Smooth muscle cell (in vitro differentiated cells): ENCODE measurements around the gene DNALI1. TPM values are rescaled to one million over a fixed set of nuclear protein-coding genes. Genes with fewer than 3 reads are reported as not detected.

Source experiments
- DNase-seq: peaks from one replicate; lab custom pipeline; 2025; ENCODE audit not compliant: unreplicated experiment; lab: John Stamatoyannopoulos, UW
- H2AFZ ChIP-seq: fragments of 200-600 bp; sonication (generic); 2 replicates; pipeline ENCODE4 v1.6.0; 2016; ENCODE audit warnings: antibody characterized with exemption, low read depth, mild to moderate bottlenecking
- H3F3A ChIP-seq: fragments of 200-600 bp; sonication (generic); 2 replicates; pipeline ENCODE4 v1.6.0; 2017; ENCODE audit warnings: antibody characterized with exemption, low read depth
- H3K27ac ChIP-seq: fragments of 200-600 bp; sonication (generic); 2 replicates; pipeline ENCODE4 v1.5.1; 2016; ENCODE audit warnings: low read depth, mild to moderate bottlenecking
- H3K27me3 ChIP-seq: fragments of 200-600 bp; sonication (generic); 2 replicates; pipeline ENCODE4 v1.6.1; 2016; ENCODE audit warnings: low read depth, mild to moderate bottlenecking
- H3K36me3 ChIP-seq: fragments of 200-600 bp; sonication (generic); 2 replicates; pipeline ENCODE4 v1.5.1; 2016; ENCODE audit warnings: low read depth
- H3K4me1 ChIP-seq: fragments of 200-600 bp; sonication (generic); 2 replicates; pipeline ENCODE4 v1.5.1; 2016; ENCODE audit warnings: low read depth
- H3K4me2 ChIP-seq: fragments of 200-600 bp; sonication (generic); 2 replicates; pipeline ENCODE4 v1.6.0; 2016; ENCODE audit warnings: mild to moderate bottlenecking
- H3K4me3 ChIP-seq: fragments of 200-600 bp; sonication (generic); 2 replicates; pipeline ENCODE4 v1.5.1; 2016; ENCODE audit warnings: mild to moderate bottlenecking
- H3K79me2 ChIP-seq: fragments of 200-600 bp; sonication (generic); 2 replicates; pipeline ENCODE4 v1.6.0; 2016; ENCODE audit warnings: low read depth, mild to moderate bottlenecking
- H3K9ac ChIP-seq: fragments of 200-600 bp; sonication (generic); 2 replicates; pipeline ENCODE4 v1.6.0; 2016; ENCODE audit warnings: low read depth
- H3K9me3 ChIP-seq: fragments of 200-600 bp; sonication (generic); replicated peaks from 2 replicates; pipeline ENCODE4 v1.5.1; 2016; ENCODE audit warnings: low read depth
- H4K20me1 ChIP-seq: fragments of 200-600 bp; sonication (generic); 2 replicates; pipeline ENCODE4 v1.6.0; 2016; ENCODE audit warnings: low read depth
- CTCF ChIP-seq: fragments of 200-600 bp; sonication (generic); IDR thresholded peaks from 2 replicates; pipeline ENCODE4 v1.5.1; 2017; ENCODE audit warnings: borderline replicate concordance, mild to moderate bottlenecking, antibody characterized with exemption; ENCODE audit not compliant: insufficient read depth, poor library complexity, severe bottlenecking
- WGBS: methylation state at CpG from one replicate; pipeline ENCODE4 v1.1.7; 2016; ENCODE audit warnings: low lambda C conversion rate; 5-methylcytosine and 5-hydroxymethylcytosine counted together
- polyA plus RNA-seq: library from polyadenylated mRNA; unstranded; fragments of >200 nt; fragmentation: Nextera tagmentation; extraction: Ambion mirVana; gene quantifications from 2 replicates; pipeline ENCODE4 v1.2.1, GENCODE V29; 2016
- total RNA-seq: library from RNA; depleted of rRNA; stranded (reverse); fragments of >200 nt; gene quantifications from 2 replicates; pipeline ENCODE4 v1.2.3, GENCODE V29; 2014

DNALI1 gene
- total and polyA plus RNA-seq, 2 experiments from 2014 or later: 7.2 to 8.4 TPM

GRCh38 chr1:37593726-37594125, 37.0 kb downstream of the DNALI1 start:
- Histone ChIP-seq H3K27me3 (no peaks in the 10 kb centered on the region), H3K27ac (no peak overlapping the region), H3K36me3 (peaks cover 21% of the 10 kb centered on the region), H3K4me1 (peaks cover 14% of the 10 kb centered on the region), H3K79me2 (peaks cover 39% of the 10 kb centered on the region), H2AFZ (no peak overlapping the region), H4K20me1 (peaks cover 34% of the 10 kb centered on the region), H3K4me3 (no peak overlapping the region), H3K4me2 (peak overlapping the region; percentile 99), H3F3A (no peaks in the 10 kb centered on the region), H3K9me3 (no peaks in the 10 kb centered on the region), H3K9ac (no peak overlapping the region)
- over 99% methylated on average over 6 of the region's 6 CpGs for WGBS
- DNase-seq: no peak
- no peak for TF ChIP-seq CTCF

GRCh38 chr1:37595440-37596181, 38.9 kb downstream of the DNALI1 start, which contains the start of gene GNL2:
GNL2 (minus strand) TSS chr1:37595937; CDS start chr1:37595822, 115 bp downstream.
- H3K9me3 ChIP-seq: no peaks in the 10 kb centered on the region
- WGBS: 0% methylated on average over 47 of the region's 51 CpGs
- H3K4me2 ChIP-seq: peak within 1 kb of the TSS; percentile 99
- no peak for TF ChIP-seq CTCF
- peaks cover 30% of the 10 kb centered on the region for H4K20me1 ChIP-seq
- peak within 1 kb of the TSS; percentile 93 for H2AFZ ChIP-seq
- peak; percentile 82 for DNase-seq
- H3K4me3 ChIP-seq: peak within 1 kb of the TSS; percentile 77
- no peaks in the 10 kb centered on the region for H3F3A ChIP-seq
- peaks cover 36% of the 10 kb centered on the region for H3K79me2 ChIP-seq
- H3K27me3 ChIP-seq: no peaks in the 10 kb centered on the region
- H3K27ac ChIP-seq: peak within 1 kb of the TSS; percentile 94
- peaks cover 14% of the 10 kb centered on the region for H3K4me1 ChIP-seq
- H3K9ac ChIP-seq: peak within 1 kb of the TSS; percentile 90
- H3K36me3 ChIP-seq: peaks cover 13% of the 10 kb centered on the region

GRCh38 chr1:37596182-37596667, 39.5 kb downstream of the DNALI1 start:
- DNase-seq: no peak
- Histone ChIP-seq H3K79me2 (peaks cover 36% of the 10 kb centered on the region), H4K20me1 (peaks cover 30% of the 10 kb centered on the region), H3K4me2 (peak overlapping the region; percentile 99), H3K9me3 (no peaks in the 10 kb centered on the region), H3K4me1 (peaks cover 14% of the 10 kb centered on the region), H3K9ac (peak overlapping the region; percentile 90), H3K27me3 (no peaks in the 10 kb centered on the region), H3K27ac (peak overlapping the region; percentile 94), H2AFZ (peak overlapping the region; percentile 79), H3K4me3 (peak overlapping the region; percentile 77), H3F3A (no peaks in the 10 kb centered on the region), H3K36me3 (peaks cover 13% of the 10 kb centered on the region)
- 9% methylated on average over 3 of the region's 3 CpGs for whole genome bisulfite sequencing
- TF ChIP-seq CTCF: no peak
